K562 (cell line): Measurements from ENCODE around the gene INPP5D. TPM values are rescaled to one million over a fixed set of nuclear protein-coding genes. Genes with fewer than 3 reads are reported as not detected.

Source experiments
- ATAC-seq: fragments of 200-7000 bp; cut with Tn5 transposase; 3 replicates; pipeline ENCODE4 v1.9.1; 2020; ENCODE audit warnings: moderate library complexity
- Bru-seq: library from RNA; stranded (reverse); fragments of 400-500 nt; gene quantifications from one replicate; lab custom pipeline; 2021; lab: Mats Ljungman, UMichigan
- BruChase-seq, 2 experiments: library from RNA; stranded (reverse); fragments of 400-500 nt; gene quantifications; one replicate each; lab custom pipeline; 2021; lab: Mats Ljungman, UMichigan
- BruUV-seq: library from RNA; stranded (reverse); fragments of 400-500 nt; replicated peaks from 2 replicates; lab custom pipeline; 2021; lab: Mats Ljungman, UMichigan
- CTCF ChIA-PET: fragments of 300-600 bp; formaldehyde crosslinking; extraction: SDS; loops from one replicate; lab custom pipeline; 2021; ENCODE audit warnings: low intra/inter-chr PET ratio; lab: Yijun Ruan, JAX
- POLR2A ChIA-PET: fragments of 300-600, 350-650 bp; sonication (Branson Sonifier 250); formaldehyde crosslinking; extraction: SDS; loops from one replicate; lab custom pipeline; 2021; ENCODE audit warnings: antibody characterized with exemption, inconsistent platforms; lab: Yijun Ruan, JAX
- DNase-seq, 4 experiments: peaks; one replicate each; pipeline versions ENCODE4 v3.0.0 to v3.0.0-alpha.2; 2011 to 2018; ENCODE audit warnings: low spot score in 3 of 4, mixed read lengths in 3 of 4; ENCODE audit errors: extremely low read depth in 1 of 4
- FAIRE-seq: peaks from 2 replicates; lab custom pipeline; 2011; peaks lifted over from hg19 to GRCh38; lab: Jason Lieb, UNC
- H2AFZ ChIP-seq: 2 replicates; pipeline ENCODE4 v1.6.0; 2011; ENCODE audit warnings: low read depth, low read length, control low read depth, inconsistent platforms
- H3K27ac ChIP-seq: fragments of 200-600 bp; 3 replicates; pipeline ENCODE4 v1.8.0; 2011; ENCODE audit warnings: low read depth, mild to moderate bottlenecking, control low read depth, inconsistent platforms, low read length, moderate library complexity, mixed read lengths; ENCODE audit errors: extremely low read depth
- H3K27me3 ChIP-seq, 2 experiments: fragments of 300-600 bp in 1 of 2; 2 replicates in 1 of 2; 3 replicates in 1 of 2; pipeline versions ENCODE4 v1.6.0 to v1.8.0; 2011; ENCODE audit warnings: inconsistent platforms in 2 of 2, low read length in 2 of 2, mild to moderate bottlenecking in 1 of 2, mixed read lengths in 1 of 2, moderate library complexity in 1 of 2; ENCODE audit not compliant: control insufficient read depth in 2 of 2, insufficient read depth in 2 of 2
- H3K36me3 ChIP-seq: fragments of 300-600 bp; 3 replicates; pipeline ENCODE4 v1.8.0; 2011; ENCODE audit warnings: mild to moderate bottlenecking, low read length, inconsistent platforms; ENCODE audit not compliant: control insufficient read depth, insufficient read depth
- H3K4me1 ChIP-seq, 2 experiments: fragments of 200-600 bp in 1 of 2; replicated peaks in 1 of 2; 2 replicates in 1 of 2; 3 replicates in 1 of 2; pipeline versions ENCODE4 v1.5.1 to v1.8.0; 2011; ENCODE audit warnings: inconsistent platforms in 2 of 2, low read length in 2 of 2, mild to moderate bottlenecking in 1 of 2, mixed read lengths in 1 of 2, moderate library complexity in 1 of 2; ENCODE audit not compliant: control insufficient read depth in 2 of 2, insufficient read depth in 2 of 2
- H3K4me2 ChIP-seq: 2 replicates; pipeline ENCODE4 v1.6.1; 2011; ENCODE audit warnings: low read length, control low read depth, inconsistent platforms, mixed read lengths; ENCODE audit not compliant: insufficient read depth
- H3K4me3 ChIP-seq: fragments of 200-600 bp; sonication (generic), shearing (Covaris generic); 2 replicates; pipeline ENCODE4 v1.5.1; 2016; ENCODE audit warnings: control low read depth, inconsistent platforms
- H3K79me2 ChIP-seq: fragments of 200-600 bp; 3 replicates; pipeline ENCODE4 v1.8.0; 2011; ENCODE audit warnings: low read length, inconsistent platforms; ENCODE audit not compliant: control insufficient read depth, insufficient read depth
- H3K9ac ChIP-seq, 2 experiments: 2 replicates each; pipeline versions ENCODE4 v1.6.0 to v1.6.1; 2011; ENCODE audit warnings: low read depth in 2 of 2, low read length in 2 of 2, control low read depth in 1 of 2, inconsistent platforms in 1 of 2, mild to moderate bottlenecking in 1 of 2, mixed read lengths in 1 of 2; ENCODE audit not compliant: insufficient read depth in 1 of 2
- H3K9me1 ChIP-seq: one replicate; pipeline ENCODE4 v1.6.0; 2011; ENCODE audit warnings: inconsistent platforms, mild to moderate bottlenecking, low read length, moderate library complexity; ENCODE audit not compliant: control insufficient read depth, insufficient read depth
- H3K9me3 ChIP-seq: replicated peaks from 2 replicates; pipeline ENCODE4 v1.5.1; 2011; ENCODE audit warnings: low read depth, low read length, inconsistent platforms; ENCODE audit not compliant: control insufficient read depth, insufficient read depth
- H4K20me1 ChIP-seq: replicated peaks from 2 replicates; pipeline ENCODE4 v1.6.1; 2011; ENCODE audit warnings: low read length, inconsistent platforms, mixed read lengths; ENCODE audit not compliant: control insufficient read depth, insufficient read depth
- MYBL2 ChIP-seq, 2 experiments: fragments of 450-650 bp in 1 of 2; sonication (generic) in 1 of 2; formaldehyde crosslinking in 1 of 2; IDR thresholded peaks; 2 replicates each; pipeline versions ENCODE4 v1.6.1 to v1.8.1; 2017 to 2022; ENCODE audit warnings: borderline replicate concordance in 1 of 2, inconsistent platforms in 1 of 2, low read depth in 1 of 2, mild to moderate bottlenecking in 1 of 2, missing genetic modification reagents in 1 of 2, moderate library complexity in 1 of 2
- ZNF584 ChIP-seq: fragments of 200-800 bp; sonication (Bioruptor generic); IDR thresholded peaks from 2 replicates; pipeline ENCODE4 v1.6.1; 2016; ENCODE audit warnings: low read depth, mild to moderate bottlenecking, missing genetic modification characterization, missing compliant biosample characterization
- ZNF764 ChIP-seq: fragments of 250-450 bp; sonication (Bioruptor Pico); IDR thresholded peaks from 2 replicates; pipeline ENCODE4 v1.4.0; 2020; ENCODE audit warnings: low read depth, mild to moderate bottlenecking, moderate library complexity
- WGBS: fragments of 100-300 bp; shearing (Covaris generic); methylation state at CpG from one replicate; pipeline ENCODE4 v1.1.6; 2016; ENCODE audit warnings: low coverage, mixed read lengths; ENCODE audit not compliant: insufficient coverage; ENCODE audit errors: missing lambda C conversion rate; 5-methylcytosine and 5-hydroxymethylcytosine counted together
- in situ Hi-C: fragments of 300-500 bp; cut with MboI; formaldehyde crosslinking; loops from 4 replicates; pipeline ENCODE4 v1.15.0; 2018; ENCODE audit warnings: inconsistent platforms, mixed read lengths
- intact Hi-C: fragments of 100-400 bp; cut with micrococcal nuclease; formaldehyde crosslinking; loops from 2 replicates; pipeline ENCODE4 v1.14.2; 2022
- long read RNA-seq, 3 experiments: library from polyadenylated mRNA in 2 of 3; library from RNA in 1 of 3; unstranded in 2 of 3; stranded (forward) in 1 of 3; transcript quantifications; one replicate each; pipeline ENCODE4 v2.0.0, GENCODE V29; 2019 to 2022
- polyA minus RNA-seq, 3 experiments: library from RNA; depleted of rRNA, polyadenylated mRNA; stranded (reverse); fragments of >200 nt; gene quantifications; 2 replicates each; pipeline ENCODE4 v1.2.3, GENCODE V29; 2011
- polyA plus RNA-seq, 8 experiments: library from polyadenylated mRNA; depleted of rRNA in 4 of 8; stranded (reverse) in 5 of 8; unstranded in 3 of 8; fragments of >200 nt; fragmentation: Nextera tagmentation in 2 of 8; fragmentation: Illumina TruSeq in 1 of 8; extraction: Ambion mirVana in 2 of 8; extraction: Trizol in 1 of 8; gene quantifications; 2 replicates each; pipeline versions ENCODE4 v1.2.1 to v1.2.3, GENCODE V29; 2011 to 2014; ENCODE audit warnings: inconsistent platforms in 1 of 8, missing spikeins in 1 of 8
- total RNA-seq, 7 experiments: library from RNA; depleted of rRNA in 6 of 7; stranded (reverse); fragments of >200 nt in 6 of 7; fragmentation: Illumina TruSeq in 2 of 7; extraction: Trizol in 2 of 7; gene quantifications; 2 replicates each; pipeline versions ENCODE4 v1.2.1 to v1.2.3, GENCODE V29; 2011 to 2021; ENCODE audit warnings: low replicate concordance in 1 of 7
- TF ChIP-seq, protein P1 (sequence below): fragments of 200-800 bp; sonication (Bioruptor generic); IDR thresholded peaks from 2 replicates; pipeline ENCODE4 v1.6.1; 2017; ENCODE audit warnings: missing genetic modification characterization, missing compliant biosample characterization
- TF ChIP-seq, protein P2 (sequence below): sonication (generic); formaldehyde crosslinking; IDR thresholded peaks from 2 replicates; pipeline ENCODE4 v1.8.0; 2022; ENCODE audit warnings: missing genetic modification reagents, mild to moderate bottlenecking, moderate library complexity, borderline replicate concordance
- TF ChIP-seq, protein P3 (sequence below): sonication (generic); formaldehyde crosslinking; IDR thresholded peaks from 2 replicates; pipeline ENCODE4 v1.8.0; 2022; ENCODE audit warnings: mild to moderate bottlenecking, missing genetic modification reagents

Gene INPP5D
- total RNA-seq (2011; cell fraction: chromatin; rRNA removed; ENCODE audit: low replicate concordance), result 2.4 and 2.7 TPM in 2 replicates
- total RNA-seq (2011; cell fraction: nucleolus; rRNA removed), result 1.5 and 1.6 TPM in 2 replicates
- 1.3 and 3.4 TPM in 2 replicates for total RNA-seq (2011; cell fraction: nucleoplasm; rRNA removed)
- total RNA-seq (2014; rRNA removed), result 1.9 and 3.1 TPM in 2 replicates
- 2.3 and 3.9 TPM in 2 replicates for total RNA-seq (2014; rRNA removed; fragmentation: Illumina TruSeq; extraction: Trizol)
- total RNA-seq (2015; rRNA removed; fragmentation: Illumina TruSeq; extraction: Trizol), result 4.5 and 6.2 TPM in 2 replicates
- 4.3 and 5.6 TPM in 2 replicates for total RNA-seq (2021)
- polyA plus RNA-seq (2011; rRNA removed), result 0.78 and 9.7 TPM in 2 replicates
- 0.67 and 4.5 TPM in 2 replicates for polyA plus RNA-seq (2011; cell fraction: cytosol; rRNA removed)
- 2.0 and 13.9 TPM in 2 replicates for polyA plus RNA-seq (2011; cell fraction: nucleus; rRNA removed)
- 3.4 and 7.8 TPM in 2 replicates for polyA plus RNA-seq (2012)
- polyA plus RNA-seq (2014; fragmentation: Illumina TruSeq; extraction: Trizol), result 3.7 and 4.2 TPM in 2 replicates
- polyA plus RNA-seq (2014; fragmentation: Nextera tagmentation; extraction: Ambion mirVana), result under 1 TPM; 0.55 to 0.63 TPM
- 1.9 and 2.2 TPM in 2 replicates for polyA plus RNA-seq (2014; rRNA removed)
- 1.4 and 16.3 TPM in 2 replicates for polyA minus RNA-seq (2011; rRNA and poly(A)+ RNA removed)
- 1.5 and 18.9 TPM in 2 replicates for polyA minus RNA-seq (2011; cell fraction: cytosol; rRNA and poly(A)+ RNA removed)
- 2.2 and 16.2 TPM in 2 replicates for polyA minus RNA-seq (2011; cell fraction: nucleus; rRNA and poly(A)+ RNA removed)
- percentile 37 among the genes with signal in this experiment for Bru-seq, nascent RNA
- percentile 39 among the genes with signal in this experiment for BruChase-seq, experiment 1, labeled RNA remaining after a 2-hour chase
- BruChase-seq, experiment 2, labeled RNA remaining after a 6-hour chase, result percentile 38 among the genes with signal in this experiment
- long read RNA-seq, experiment 1, partial matches to known transcripts, result 6 of 6 reads
- long read RNA-seq, experiment 1, other reads (novel, unspliced or antisense), result 0 of 6 reads
- long read RNA-seq, experiment 2, full-length matches to known transcripts, result 3 of 14 reads
- long read RNA-seq, experiment 2, partial matches to known transcripts, result 7 of 14 reads
- long read RNA-seq, experiment 2, other reads (novel, unspliced or antisense), result 4 of 14 reads
- long read RNA-seq, experiment 3, result 0 reads

DNA sequence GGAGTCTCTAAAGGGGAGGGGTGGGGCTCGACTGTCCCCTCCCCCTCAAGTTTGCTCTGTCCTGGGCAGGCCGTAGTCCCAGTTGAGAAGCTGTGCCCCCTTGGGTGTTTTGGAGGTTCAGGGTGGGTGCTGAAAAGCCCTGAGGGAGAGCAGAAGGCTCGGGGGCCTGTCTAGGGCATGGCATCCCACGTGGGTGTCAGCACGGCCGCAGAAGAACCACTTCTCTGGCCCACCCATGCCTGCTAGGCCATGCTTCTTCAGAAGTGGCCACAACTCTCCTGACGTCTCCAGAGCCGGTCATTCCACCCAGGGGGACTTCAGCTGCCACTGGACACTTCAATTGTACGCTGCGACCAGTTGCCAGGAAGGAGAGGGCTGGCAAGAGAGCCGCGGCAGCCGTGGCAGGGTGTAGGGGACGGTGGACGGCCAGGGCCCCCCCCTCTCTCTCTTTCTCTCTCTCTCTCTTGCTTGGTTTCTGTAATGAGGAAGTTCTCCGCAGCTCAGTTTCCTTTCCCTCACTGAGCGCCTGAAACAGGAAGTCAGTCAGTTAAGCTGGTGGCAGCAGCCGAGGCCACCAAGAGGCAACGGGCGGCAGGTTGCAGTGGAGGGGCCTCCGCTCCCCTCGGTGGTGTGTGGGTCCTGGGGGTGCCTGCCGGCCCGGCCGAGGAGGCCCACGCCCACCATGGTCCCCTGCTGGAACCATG, at the start of gene INPP5D:
TSS of gene INPP5D (plus strand) at position 546 of the 704 bp plus-strand sequence. CDS start at position 683, 137 bp downstream.
- in situ Hi-C loops, result no loop called here
- POLR2A ChIA-PET, result interaction anchor here (0.6 to 1.1 kb wide), 3 partner anchors 8 to 45 kb away, joined by 3 to 4 read pairs (median 3); no protein-coding TSS in a partner anchor
- TF ChIP-seq ZNF584 (CRISPR knock-in tag) (0 out of 2 replicates have a peak, but pooled peaks have one; percentile 25), ZNF764 (no peak), MYBL2 (IDR thresholded peaks at IDR 0.05; ENCODE audit: low read depth) (no peak), MYBL2 (CRISPR knock-in tag; IDR thresholded peaks at IDR 0.05; ENCODE audit: borderline replicate concordance) (no peak)
- TF ChIP-seq, protein P1, sequence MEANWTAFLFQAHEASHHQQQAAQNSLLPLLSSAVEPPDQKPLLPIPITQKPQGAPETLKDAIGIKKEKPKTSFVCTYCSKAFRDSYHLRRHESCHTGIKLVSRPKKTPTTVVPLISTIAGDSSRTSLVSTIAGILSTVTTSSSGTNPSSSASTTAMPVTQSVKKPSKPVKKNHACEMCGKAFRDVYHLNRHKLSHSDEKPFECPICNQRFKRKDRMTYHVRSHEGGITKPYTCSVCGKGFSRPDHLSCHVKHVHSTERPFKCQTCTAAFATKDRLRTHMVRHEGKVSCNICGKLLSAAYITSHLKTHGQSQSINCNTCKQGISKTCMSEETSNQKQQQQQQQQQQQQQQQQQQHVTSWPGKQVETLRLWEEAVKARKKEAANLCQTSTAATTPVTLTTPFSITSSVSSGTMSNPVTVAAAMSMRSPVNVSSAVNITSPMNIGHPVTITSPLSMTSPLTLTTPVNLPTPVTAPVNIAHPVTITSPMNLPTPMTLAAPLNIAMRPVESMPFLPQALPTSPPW (CRISPR knock-in tag), result peak; percentile 70
- TF ChIP-seq, protein P2, sequence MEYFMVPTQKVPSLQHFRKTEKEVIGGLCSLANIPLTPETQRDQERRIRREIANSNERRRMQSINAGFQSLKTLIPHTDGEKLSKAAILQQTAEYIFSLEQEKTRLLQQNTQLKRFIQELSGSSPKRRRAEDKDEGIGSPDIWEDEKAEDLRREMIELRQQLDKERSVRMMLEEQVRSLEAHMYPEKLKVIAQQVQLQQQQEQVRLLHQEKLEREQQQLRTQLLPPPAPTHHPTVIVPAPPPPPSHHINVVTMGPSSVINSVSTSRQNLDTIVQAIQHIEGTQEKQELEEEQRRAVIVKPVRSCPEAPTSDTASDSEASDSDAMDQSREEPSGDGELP, result peak; percentile 52; the same call in 1 of the 2 replicates
- TF ChIP-seq, protein P3, sequence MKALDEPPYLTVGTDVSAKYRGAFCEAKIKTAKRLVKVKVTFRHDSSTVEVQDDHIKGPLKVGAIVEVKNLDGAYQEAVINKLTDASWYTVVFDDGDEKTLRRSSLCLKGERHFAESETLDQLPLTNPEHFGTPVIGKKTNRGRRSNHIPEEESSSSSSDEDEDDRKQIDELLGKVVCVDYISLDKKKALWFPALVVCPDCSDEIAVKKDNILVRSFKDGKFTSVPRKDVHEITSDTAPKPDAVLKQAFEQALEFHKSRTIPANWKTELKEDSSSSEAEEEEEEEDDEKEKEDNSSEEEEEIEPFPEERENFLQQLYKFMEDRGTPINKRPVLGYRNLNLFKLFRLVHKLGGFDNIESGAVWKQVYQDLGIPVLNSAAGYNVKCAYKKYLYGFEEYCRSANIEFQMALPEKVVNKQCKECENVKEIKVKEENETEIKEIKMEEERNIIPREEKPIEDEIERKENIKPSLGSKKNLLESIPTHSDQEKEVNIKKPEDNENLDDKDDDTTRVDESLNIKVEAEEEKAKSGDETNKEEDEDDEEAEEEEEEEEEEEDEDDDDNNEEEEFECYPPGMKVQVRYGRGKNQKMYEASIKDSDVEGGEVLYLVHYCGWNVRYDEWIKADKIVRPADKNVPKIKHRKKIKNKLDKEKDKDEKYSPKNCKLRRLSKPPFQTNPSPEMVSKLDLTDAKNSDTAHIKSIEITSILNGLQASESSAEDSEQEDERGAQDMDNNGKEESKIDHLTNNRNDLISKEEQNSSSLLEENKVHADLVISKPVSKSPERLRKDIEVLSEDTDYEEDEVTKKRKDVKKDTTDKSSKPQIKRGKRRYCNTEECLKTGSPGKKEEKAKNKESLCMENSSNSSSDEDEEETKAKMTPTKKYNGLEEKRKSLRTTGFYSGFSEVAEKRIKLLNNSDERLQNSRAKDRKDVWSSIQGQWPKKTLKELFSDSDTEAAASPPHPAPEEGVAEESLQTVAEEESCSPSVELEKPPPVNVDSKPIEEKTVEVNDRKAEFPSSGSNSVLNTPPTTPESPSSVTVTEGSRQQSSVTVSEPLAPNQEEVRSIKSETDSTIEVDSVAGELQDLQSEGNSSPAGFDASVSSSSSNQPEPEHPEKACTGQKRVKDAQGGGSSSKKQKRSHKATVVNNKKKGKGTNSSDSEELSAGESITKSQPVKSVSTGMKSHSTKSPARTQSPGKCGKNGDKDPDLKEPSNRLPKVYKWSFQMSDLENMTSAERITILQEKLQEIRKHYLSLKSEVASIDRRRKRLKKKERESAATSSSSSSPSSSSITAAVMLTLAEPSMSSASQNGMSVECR, result peak; percentile 45; the same call in 1 of the 2 replicates

More for the DNA sequence above, at the start of gene INPP5D:
- peak within 1 kb of the TSS; percentile 62 for H3K4me2 ChIP-seq
- no peaks in the 10 kb centered on the region for H3K9me1 ChIP-seq
- no peaks in the 10 kb centered on the region for H3K9me3 ChIP-seq
- no peaks in the 10 kb centered on the region; the same call in 2 of the 3 replicates for H3K79me2 ChIP-seq
- no peaks in the 10 kb centered on the region for H4K20me1 ChIP-seq
- BruUV-seq, result no TSS peak
- no peak for FAIRE-seq
- DNase-seq, result peak in 2 of 4 experiments; percentile 25 to 26
- peaks cover 13 to 48% of the 10 kb centered on the region in 2 experiments; a peak in 4 of 5 replicates for H3K4me1 ChIP-seq
- H2AFZ ChIP-seq, result peak within 1 kb of the TSS; percentile 90
- H3K9ac ChIP-seq, result peak within 1 kb of the TSS in 1 of 2 experiments; percentile 77; a peak in 2 of 4 replicates
- no peaks in the 10 kb centered on the region for H3K36me3 ChIP-seq
- WGBS, result 36% methylated on average over 11 of the region's 26 CpGs
- H3K4me3 ChIP-seq, result peak within 1 kb of the TSS; percentile 23
- ATAC-seq, result peak; percentile 46
- H3K27ac ChIP-seq, result peak within 1 kb of the TSS; percentile 28; the same call in 2 of the 3 replicates
- H3K27me3 ChIP-seq, result no peaks in the 10 kb centered on the region
- CTCF ChIA-PET, result no interaction called here
- intact Hi-C loops, result no loop called here
